RPMI8226 (cell line): ENCODE data around the gene DPYSL4.

ENCODE experiments used
- DNase-seq: peaks from one replicate; pipeline ENCODE4 v3.0.0-alpha.2; 2015

The DPYSL4 gene

DNA sequence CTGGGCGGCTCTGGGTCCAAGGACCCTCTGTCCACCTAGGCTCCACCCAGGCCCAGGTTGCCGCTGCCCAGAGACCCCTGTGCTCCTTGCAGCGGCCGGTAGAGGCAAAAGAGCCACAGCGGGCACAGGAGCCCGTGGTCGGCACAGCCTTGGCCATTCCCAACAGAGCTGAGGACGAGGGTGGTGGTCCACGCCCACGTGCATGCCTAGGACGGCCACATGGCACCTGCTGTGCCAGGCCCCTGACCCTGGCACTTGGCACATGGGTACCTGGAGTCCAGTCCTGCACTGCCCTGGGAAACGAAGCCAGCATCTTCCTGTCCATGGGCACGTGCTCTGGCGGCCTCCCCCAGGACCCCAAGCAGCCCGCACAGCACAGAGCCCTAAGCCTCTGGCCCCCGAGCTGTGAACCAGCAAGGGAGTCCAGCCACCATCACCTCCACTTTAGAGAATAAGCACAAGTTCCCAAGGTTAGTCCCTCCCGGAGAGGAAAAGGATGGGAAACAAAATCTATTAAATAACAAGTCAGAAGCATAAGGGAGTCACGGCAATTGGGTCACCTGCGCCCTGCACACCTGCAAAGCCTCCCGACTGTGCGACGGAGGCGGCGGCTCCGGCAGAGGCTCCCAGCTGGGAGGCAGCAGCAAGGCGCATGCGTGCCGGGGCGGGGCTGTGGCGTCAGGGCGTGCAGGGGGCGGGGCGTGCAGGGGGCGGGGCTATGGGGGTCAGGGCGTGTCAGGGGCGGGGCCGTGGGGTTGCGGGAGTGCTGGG lies 61.9 kb downstream of the DPYSL4 start:
- DNase-seq: no peak

DNA sequence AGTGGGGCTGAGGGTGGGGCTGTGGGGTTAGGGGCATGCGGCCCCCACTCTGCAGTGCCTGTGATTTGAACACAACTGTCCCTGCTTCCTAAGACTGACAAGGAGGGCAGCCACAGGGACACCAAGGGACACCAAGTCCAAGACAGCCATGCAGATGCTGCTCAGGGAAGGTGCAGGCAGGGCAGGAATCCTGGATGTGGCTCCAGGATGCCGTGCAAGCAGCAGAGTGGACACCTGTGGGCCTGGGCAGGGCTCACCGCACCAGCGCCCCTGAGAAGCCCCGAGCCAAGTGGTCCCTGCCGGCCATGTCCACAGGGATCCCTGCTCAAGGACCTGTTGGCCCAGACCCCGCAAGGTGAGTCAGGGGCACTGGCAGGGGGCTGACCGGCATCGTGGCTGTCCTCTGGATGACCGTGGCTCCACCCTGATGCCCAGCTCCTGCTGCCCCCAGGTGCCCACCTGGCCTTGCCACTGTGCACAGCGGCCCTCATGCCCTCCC lies 62.5 kb downstream of the DPYSL4 start:
- DNase-seq: no peak

GRCh38 chr10:132249824-132250375 lies 63.2 kb downstream of the DPYSL4 start:
- DNase-seq: no peak

DNA sequence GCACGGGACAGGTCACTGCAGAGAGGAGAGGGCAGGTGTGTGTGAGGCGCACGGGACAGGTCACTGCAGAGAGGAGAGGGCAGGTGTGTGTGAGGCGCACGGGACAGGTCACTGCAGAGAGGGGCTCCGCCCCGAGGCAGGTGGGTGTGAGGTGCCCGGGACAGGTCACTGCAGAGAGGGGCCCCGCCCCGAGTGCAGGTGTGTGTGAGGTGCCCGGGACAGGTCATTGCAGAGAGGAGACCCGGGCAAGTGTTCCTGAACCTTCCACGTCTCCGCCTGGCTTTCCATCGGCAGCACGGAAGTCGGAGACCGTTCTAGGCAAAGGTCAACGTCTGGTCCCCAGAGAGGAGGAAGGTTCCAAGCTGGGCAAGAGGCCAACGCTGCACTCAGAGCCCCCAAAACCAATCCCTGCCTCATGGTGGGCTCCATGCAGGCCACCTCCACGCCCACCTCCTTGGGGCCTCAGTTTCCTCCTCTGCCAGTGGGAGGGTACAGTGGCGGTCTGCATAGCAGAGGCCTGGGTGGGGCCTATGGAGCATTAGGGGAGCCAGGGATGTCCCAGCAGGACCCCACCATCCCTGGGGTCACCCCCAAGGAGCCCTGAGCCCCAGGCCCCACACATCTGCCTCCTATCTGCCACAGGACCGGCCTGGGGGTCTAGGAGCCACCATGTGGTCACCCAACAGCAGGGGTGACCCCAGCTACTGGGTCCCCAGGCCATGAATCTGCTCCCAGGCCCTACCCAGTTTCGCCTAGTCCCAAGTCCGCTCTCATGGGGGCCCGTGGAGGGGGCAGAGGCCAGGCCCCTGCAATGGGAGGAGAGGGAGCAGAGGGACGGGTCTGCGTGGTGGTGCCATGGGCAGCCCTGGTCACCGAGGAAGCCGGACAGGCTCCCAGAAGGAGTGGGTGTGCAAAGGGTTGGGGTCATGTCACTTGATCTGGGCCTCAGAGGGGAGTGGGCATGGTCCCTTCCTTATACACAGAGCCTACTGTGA lies 64.0 kb downstream of the DPYSL4 start:
- no peak for DNase-seq

DNA sequence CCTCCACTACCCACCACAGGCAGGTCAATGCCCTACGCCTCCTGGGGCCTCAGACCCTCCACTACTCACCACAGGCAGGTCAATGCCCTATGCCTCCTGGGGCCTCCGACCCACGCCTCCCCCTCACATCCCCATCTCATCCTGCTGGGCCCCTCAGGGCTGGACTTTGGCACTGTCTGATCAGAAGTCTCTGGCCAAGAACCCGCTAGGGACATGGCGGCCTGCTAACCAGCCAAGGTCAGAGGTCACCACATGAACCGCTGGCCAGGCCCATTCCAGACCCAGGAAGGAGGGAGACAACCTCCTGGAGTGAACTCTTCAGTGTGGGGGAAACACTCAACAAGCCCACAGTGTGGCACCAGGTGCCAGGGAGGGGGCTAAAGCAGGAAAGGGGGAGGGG lies 65.2 kb downstream of the DPYSL4 start:
- no peak for DNase-seq

GRCh38 chr10:132252412-132252811 lies 65.7 kb downstream of the DPYSL4 start:
- DNase-seq: no peak

GRCh38 chr10:132253092-132253687 lies 66.4 kb downstream of the DPYSL4 start:
- no peak for DNase-seq

DNA sequence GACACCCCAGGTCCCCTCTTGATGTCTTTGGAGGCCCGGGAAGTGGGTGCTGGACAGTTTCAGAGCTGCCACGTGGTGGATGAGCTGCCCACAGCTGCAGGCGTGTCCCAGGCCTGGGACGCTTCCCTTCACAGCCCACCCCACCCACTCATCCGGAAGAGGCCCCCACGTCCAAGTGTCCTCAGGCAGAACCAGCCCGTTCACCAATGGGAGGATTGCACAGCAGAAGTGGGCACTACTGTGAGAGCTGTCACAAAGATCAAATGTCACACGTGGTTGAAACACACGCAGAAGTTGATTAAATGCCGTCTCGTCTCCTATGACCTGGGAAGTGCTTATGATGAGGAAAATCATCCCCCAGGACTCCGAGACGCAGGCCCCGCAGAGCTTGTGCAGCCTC lies 68.1 kb downstream of the DPYSL4 start:
- no peak for DNase-seq
